Heart right ventricle (tissue), 16 donors: Measurements from ENCODE around the gene PBXIP1. TPM values are rescaled to one million over a fixed set of nuclear protein-coding genes. Genes with fewer than 3 reads are reported as not detected.

Source experiments
- ATAC-seq, 8 donors: fragments of 200-7000 bp; cut with Tn5 transposase; one replicate each; pipeline ENCODE4 v1.9.1; 2020; ENCODE audit warnings: mild to moderate bottlenecking in 8 of 8, moderate library complexity in 8 of 8, moderate number of reproducible peaks in 1 of 8
- DNase-seq, 2 donors: peaks; one replicate each; pipeline ENCODE4 v3.0.0-alpha.2; 2020
- H3K27ac ChIP-seq, 10 donors: fragments of 200-600 bp; sonication (generic) in 2 of 10; one replicate each; pipeline versions ENCODE4 v1.5.0 to v1.8.0; 2020 to 2022; ENCODE audit warnings: mild to moderate bottlenecking in 3 of 10
- H3K27me3 ChIP-seq, 7 donors: fragments of 200-600 bp; one replicate each; pipeline ENCODE4 v1.8.0; 2021 to 2022; ENCODE audit warnings: mild to moderate bottlenecking in 2 of 7
- H3K36me3 ChIP-seq, 9 donors: fragments of 200-600 bp; sonication (generic) in 1 of 9; one replicate each; pipeline versions ENCODE4 v1.5.0 to v1.8.0; 2020 to 2022; ENCODE audit warnings: mild to moderate bottlenecking in 2 of 9
- H3K4me1 ChIP-seq, 9 donors: fragments of 200-600 bp; sonication (generic) in 1 of 9; one replicate each; pipeline versions ENCODE4 v1.5.0 to v1.8.0; 2020 to 2022; ENCODE audit warnings: mild to moderate bottlenecking in 4 of 9
- H3K4me3 ChIP-seq, 10 donors: fragments of 200-600 bp; sonication (generic) in 2 of 10; one replicate each; pipeline versions ENCODE4 v1.5.0 to v1.8.0; 2020 to 2022; ENCODE audit warnings: mild to moderate bottlenecking in 7 of 10, moderate library complexity in 2 of 10
- H3K9me3 ChIP-seq, 11 donors: fragments of 200-600 bp in 10 of 11; sonication (generic) in 2 of 11; one replicate each; pipeline versions ENCODE4 v1.5.0 to v1.8.0; 2013 to 2022; ENCODE audit warnings: mild to moderate bottlenecking in 2 of 11, control low read depth in 1 of 11, moderate library complexity in 1 of 11
- WGBS, 2 donors: extraction: QIAGEN DNeasy Blood & Tissue Kit; methylation state at CpG; one replicate each; pipeline ENCODE4 v1.1.7; 2013; ENCODE audit warnings: inconsistent platforms in 1 of 2; 5-methylcytosine and 5-hydroxymethylcytosine counted together
- intact Hi-C, 10 donors: fragments of 100-400 bp; cut with DNase I; formaldehyde crosslinking; loops; one replicate each; pipeline versions ENCODE4 v1.11.1 to v1.14.2; 2022
- polyA plus RNA-seq, 2 donors: library from polyadenylated mRNA; stranded (reverse); fragments of 200-250 nt; gene quantifications; one replicate each; pipeline ENCODE4 v1.2.3, GENCODE V29; 2013
- total RNA-seq, 10 donors: library from RNA; stranded (reverse); fragmentation: NEBNext Ultra II Directional in 3 of 10; extraction: Animal tissue kit (Norgen Biotek cat#: 25700) in 3 of 10; gene quantifications; one replicate each; pipeline versions ENCODE4 v1.2.1 to v1.2.4, GENCODE V29; 2021 to 2023
- TF ChIP-seq, protein P1 (sequence below), 9 donors: fragments of 200-600 bp; sonication (generic) in 2 of 9; IDR thresholded peaks; one replicate each; pipeline versions ENCODE4 v1.5.0 to v1.8.0; 2021 to 2022; ENCODE audit warnings: antibody characterized with exemption in 9 of 9, mild to moderate bottlenecking in 5 of 9, moderate library complexity in 1 of 9
- donor health status: Arrhythmogenic right ventricular cardiomyopathy.
- donor health status: ischemic (EF 13 %, LVEDD 7.1; RV severe dilation, severe dysfunction).
- donor health status: healthy with polysubstance abuse.
- donor health status: DM: no; HTN: yes; CAD: no.
- donor health status: DM: no; HTN: no; CAD: no.
- donor health status: ischemic (EF 25% LVEDD 6.9; RV normal size, moderate dysfunction).
- donor health status: ischemic (EF 25% LVEDD 5.7; RV mildly dilated, moderate dysfunction).
- donor health status: healthy.
- donor health status: DM: yes; HTN: yes; CAD: no.
- donor health status: Ischemic cardiomyopathy.
- donor health status: ischemic (EF 35%, LVEDD 5.7; RV mildly dilated, moderate dysfunction).
- donor health status: nonischemic (EF 11% LVEDD 7.7; RV severe dilation, severe dysfunction).
- donor health status: DM: yes; HTN: yes; CAD: no.
- donor health status: PGD.
- donor health status: ischemic (EF 29% LVEDD 5.4; RV normal size, mild dysfunction).
- donor health status: nonischemic (EF 23%, LVEDD 6.1; RV moderate dilation, normal function).

The PBXIP1 gene
- total and polyA plus RNA-seq, 12 donors, result 25.4 to 75.0 (median 46.0) TPM

DNA sequence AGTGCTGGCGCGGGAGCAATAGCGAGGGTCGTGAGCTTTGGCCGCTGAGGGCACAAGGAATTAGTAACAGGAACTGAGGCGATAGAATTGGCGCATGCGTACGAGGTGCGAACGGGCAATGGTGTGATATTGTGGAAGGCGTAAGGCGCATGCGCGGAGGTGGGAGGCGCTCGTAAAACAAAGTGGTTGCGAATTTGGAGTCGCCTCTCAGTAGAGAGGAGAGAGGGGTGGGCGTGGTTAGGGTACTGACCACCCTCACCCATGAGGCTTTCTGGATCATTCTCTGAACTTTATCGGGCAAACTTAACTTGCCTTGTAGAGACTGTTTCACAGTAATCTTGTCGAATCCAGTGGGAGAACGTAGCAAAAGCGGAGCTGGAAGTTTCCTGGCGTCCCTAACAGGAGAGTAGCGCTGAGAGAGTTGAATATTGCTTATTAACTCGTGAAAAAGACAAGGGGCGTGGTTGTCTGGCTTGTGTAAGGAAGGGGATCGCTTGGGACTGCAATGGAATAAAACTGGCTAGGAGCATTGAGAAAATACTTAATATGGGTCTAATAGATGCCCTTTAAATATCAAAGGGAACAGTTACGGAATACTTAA, 19.0 kb upstream of the PBXIP1 start:
- peak; percentile 93 to 96 for DNase-seq
- peaks cover 0 to 17% (median 4%) of the 10 kb centered on the region in 9 donors for H3K36me3 ChIP-seq
- intact Hi-C loops, result loop anchor here in 6 of 10 donors (1.0 to 10.0 kb wide), 6 partner anchors 8 to 87 kb away; partner anchors contain the start of genes ADAM15 (in 2 of the 6), EFNA4 (in 2 of the 6) and FLAD1 (in 1 of the 6)

DNA sequence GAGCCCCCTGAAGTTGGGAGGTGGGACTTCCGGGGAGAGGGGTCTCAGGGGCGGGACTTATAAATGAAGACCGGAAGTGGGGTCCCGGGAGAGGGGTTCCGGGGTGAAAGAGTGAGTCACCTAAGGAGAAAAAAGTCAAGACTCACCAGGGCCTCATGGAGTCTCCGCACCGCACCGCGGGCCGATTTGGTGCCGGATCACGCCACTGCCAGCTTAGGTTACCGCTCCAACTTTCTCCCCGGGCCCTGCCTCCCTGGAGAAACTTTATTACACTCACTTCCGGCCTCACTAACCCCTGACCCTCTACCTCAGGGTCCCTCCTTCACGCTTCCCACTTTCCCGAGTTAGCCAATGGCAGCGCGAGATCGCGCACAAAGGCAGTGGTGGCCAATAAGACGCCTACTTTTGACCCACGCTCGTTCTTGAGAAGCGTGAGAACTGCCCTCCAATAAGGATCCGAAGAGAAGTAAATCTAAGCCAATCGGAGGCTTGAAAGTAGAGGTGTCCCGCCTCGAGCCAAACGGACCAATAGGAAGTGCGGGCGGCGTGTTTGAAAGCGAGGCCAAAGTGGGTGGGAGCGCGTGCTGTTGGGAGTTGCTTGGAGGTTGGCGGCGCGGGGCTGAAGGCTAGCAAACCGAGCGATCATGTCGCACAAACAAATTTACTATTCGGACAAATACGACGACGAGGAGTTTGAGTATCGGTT, 18.4 kb upstream of the PBXIP1 start, which contains the start of gene CKS1B:
TSS of gene CKS1B (plus strand) at position 580 of the 706 bp plus-strand sequence. CDS start at position 645, 65 bp downstream.
- peaks cover 25 to 64% (median 50%) of the 10 kb centered on the region in 9 donors for H3K4me1 ChIP-seq
- intact Hi-C loops, result loop anchor here in 6 of 10 donors (2.0 to 10.0 kb wide), 5 partner anchors 27 to 88 kb away; partner anchors contain the start of genes ADAM15 (in 2 of the 6) and EFNA4 (in 2 of the 6)
- H3K27ac ChIP-seq, result peak within 1 kb of the TSS; percentile 90 to 100 (median 96)
- no peaks in the 10 kb centered on the region for H3K27me3 ChIP-seq
- peaks cover 0 to 11% (median 4%) of the 10 kb centered on the region in 9 donors for H3K36me3 ChIP-seq
- H3K4me3 ChIP-seq, result peak within 1 kb of the TSS; percentile 41 to 89 (median 66)
- DNase-seq (peak; percentile 95 to 98), ATAC-seq (peak; percentile 82 to 92 (median 89))
- 0% methylated on average over 47 of the region's 47 CpGs for WGBS, 2 donors
- TF ChIP-seq, protein P1, sequence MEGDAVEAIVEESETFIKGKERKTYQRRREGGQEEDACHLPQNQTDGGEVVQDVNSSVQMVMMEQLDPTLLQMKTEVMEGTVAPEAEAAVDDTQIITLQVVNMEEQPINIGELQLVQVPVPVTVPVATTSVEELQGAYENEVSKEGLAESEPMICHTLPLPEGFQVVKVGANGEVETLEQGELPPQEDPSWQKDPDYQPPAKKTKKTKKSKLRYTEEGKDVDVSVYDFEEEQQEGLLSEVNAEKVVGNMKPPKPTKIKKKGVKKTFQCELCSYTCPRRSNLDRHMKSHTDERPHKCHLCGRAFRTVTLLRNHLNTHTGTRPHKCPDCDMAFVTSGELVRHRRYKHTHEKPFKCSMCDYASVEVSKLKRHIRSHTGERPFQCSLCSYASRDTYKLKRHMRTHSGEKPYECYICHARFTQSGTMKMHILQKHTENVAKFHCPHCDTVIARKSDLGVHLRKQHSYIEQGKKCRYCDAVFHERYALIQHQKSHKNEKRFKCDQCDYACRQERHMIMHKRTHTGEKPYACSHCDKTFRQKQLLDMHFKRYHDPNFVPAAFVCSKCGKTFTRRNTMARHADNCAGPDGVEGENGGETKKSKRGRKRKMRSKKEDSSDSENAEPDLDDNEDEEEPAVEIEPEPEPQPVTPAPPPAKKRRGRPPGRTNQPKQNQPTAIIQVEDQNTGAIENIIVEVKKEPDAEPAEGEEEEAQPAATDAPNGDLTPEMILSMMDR (IDR thresholded peaks at IDR 0.05), result peak in 1 of 9 donors; percentile 18
- no peaks in the 10 kb centered on the region for H3K9me3 ChIP-seq

More for the DNA sequence above, 19.0 kb upstream of the PBXIP1 start:
- Histone ChIP-seq H3K27ac (peak overlapping the region; percentile 71 to 100 (median 96)), H3K4me3 (peak overlapping the region; percentile 41 to 89 (median 66)), H3K9me3 (no peaks in the 10 kb centered on the region), H3K27me3 (no peaks in the 10 kb centered on the region), H3K4me1 (peaks cover 23 to 58% (median 43%) of the 10 kb centered on the region in 9 donors)
- TF ChIP-seq, protein P1 (IDR thresholded peaks at IDR 0.05), result no peak
- 0% methylated on average over 30 of the region's 30 CpGs for WGBS, 2 donors
- peak; percentile 50 to 74 (median 69) for ATAC-seq

DNA sequence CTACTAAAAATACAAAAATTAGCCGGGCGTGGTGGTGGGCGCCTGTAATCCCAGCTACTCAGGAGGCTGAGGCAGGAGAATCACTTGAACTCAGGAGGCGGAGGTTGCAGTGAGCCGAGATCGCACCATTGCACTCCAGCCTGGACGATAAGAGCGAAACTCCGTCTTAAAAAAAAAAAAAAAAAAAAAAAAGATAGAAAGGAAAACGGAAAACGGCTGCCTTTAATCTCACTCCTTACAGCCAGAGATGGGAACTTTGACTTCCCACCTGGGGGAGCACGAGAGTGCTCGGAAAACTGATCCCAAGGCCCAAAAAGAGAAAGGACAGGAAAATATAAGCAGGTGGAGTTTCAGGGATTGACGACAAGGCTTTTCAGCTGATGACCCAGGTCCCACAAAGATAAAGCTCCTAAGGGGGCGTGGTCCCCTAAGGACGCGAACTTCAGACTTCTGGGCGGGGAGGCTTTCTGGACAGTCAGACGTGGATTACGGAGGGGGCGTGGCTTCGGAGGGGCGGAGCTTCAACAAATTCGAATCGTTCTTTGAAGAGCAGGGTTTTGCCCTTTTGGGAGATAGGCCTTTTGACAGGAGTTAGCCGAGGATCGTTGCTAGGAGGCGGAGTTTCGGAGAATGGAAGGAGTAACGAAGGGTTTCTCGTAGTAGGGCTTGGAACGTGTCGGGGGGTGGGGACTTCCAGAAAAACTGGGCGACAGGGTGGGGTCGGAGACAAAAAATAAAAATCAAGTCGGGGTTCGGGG, 17.6 kb upstream of the PBXIP1 start:
- intact Hi-C loops, result loop anchor here in 6 of 10 donors (2.0 to 10.0 kb wide), 5 partner anchors 27 to 89 kb away; partner anchors contain the start of genes ADAM15 (in 2 of the 6) and EFNA4 (in 2 of the 6)
- TF ChIP-seq, protein P1 (IDR thresholded peaks at IDR 0.05), result peak in 5 of 9 donors; percentile 9 to 46 (median 44)
- Histone ChIP-seq H3K36me3 (peaks cover 0 to 14% (median 7%) of the 10 kb centered on the region in 9 donors), H3K27ac (peak overlapping the region; percentile 90 to 100 (median 96)), H3K9me3 (no peaks in the 10 kb centered on the region), H3K4me1 (peaks cover 25 to 71% (median 57%) of the 10 kb centered on the region in 9 donors), H3K4me3 (peak overlapping the region; percentile 36 to 89 (median 66)), H3K27me3 (no peaks in the 10 kb centered on the region)
- 3 to 5% methylated on average over 34 to 37 of the region's 37 CpGs for WGBS, 2 donors
- DNase-seq (peak; percentile 95 to 98), ATAC-seq (peak; percentile 35 to 71 (median 58))
